ENCODE data around the gene EVC2. TPM values are rescaled to one million over a fixed set of nuclear protein-coding genes. Genes with fewer than 3 reads are reported as not detected.

Gene EVC2
- total and polyA plus RNA-seq, 2 of the 4 experiments (the other 2 are of a cell fraction) = 2.7 to 5.9 TPM

GRCh38 chr4:5710961-5711478, 2.7 kb upstream of the EVC2 start, which contains the start of gene EVC:
TSS of gene EVC (plus strand) at chr4:5711201. CDS start at chr4:5711381, 180 bp downstream.
- WGBS, 2 experiments (ENCODE audit: extremely low coverage in 2 of 2, insufficient read length in 1 of 2) = 0% methylated on average over 18 of the region's 49 CpGs; no CpG with 5 or more reads in 1 of the 2 experiments
- Histone ChIP-seq H2AK9ac (replicated peaks; ENCODE audit: low read depth, low read length, poor library complexity) (peak within 1 kb of the TSS; percentile 93), H4K91ac (ENCODE audit: insufficient read depth, low read depth, low read length) (peak within 1 kb of the TSS; percentile 89), H2BK5ac (ENCODE audit: low read depth, low read length, poor library complexity, severe bottlenecking) (peak within 1 kb of the TSS; percentile 86), H4K8ac (ENCODE audit: low read depth in 2 of 2, low read length in 2 of 2) (peak within 1 kb of the TSS; percentile 91 to 93), H3K23ac (ENCODE audit: low read depth, low read length) (peak within 1 kb of the TSS; percentile 89), H2BK15ac (ENCODE audit: low read depth, low read length) (peak within 1 kb of the TSS; percentile 99), H3K14ac (replicated peaks; ENCODE audit: low read depth, low read length) (peak within 1 kb of the TSS; percentile 94), H3K27ac (ENCODE audit: insufficient read depth, low read length) (peak within 1 kb of the TSS; percentile 90), H3K4me2 (ENCODE audit: low read depth, low read length) (peak within 1 kb of the TSS; percentile 95), H3K4me3 (ENCODE audit: insufficient read depth, low read depth, low read length) (peak within 1 kb of the TSS; percentile 83), H3K36me3 (ENCODE audit: control insufficient read depth, insufficient read depth, low read length) (no peaks in the 10 kb centered on the region), H2BK20ac (ENCODE audit: low read depth, low read length) (peak within 1 kb of the TSS; percentile 81), H4K5ac (ENCODE audit: low read depth, low read length) (peak within 1 kb of the TSS; percentile 80), H3K4ac (ENCODE audit: low read depth, low read length) (peak within 1 kb of the TSS; percentile 98), H3K4me1 (ENCODE audit: control insufficient read depth, insufficient read depth, low read length) (peaks cover 33% of the 10 kb centered on the region), H4K20me1 (ENCODE audit: insufficient read depth, low read length) (peaks cover 30% of the 10 kb centered on the region), H3K9ac (ENCODE audit: low read depth, low read length) (peak within 1 kb of the TSS; percentile 87), H2AK5ac (ENCODE audit: low read depth, low read length) (peak within 1 kb of the TSS; percentile 86), H3K18ac (ENCODE audit: low read depth, low read length) (peak within 1 kb of the TSS; percentile 73), H3K56ac (ENCODE audit: extremely low read depth, insufficient read depth, low read length) (peak within 1 kb of the TSS; percentile 61), H3K79me1 (ENCODE audit: low read depth in 1 of 2, low read length in 2 of 2) (peaks cover 31 to 66% of the 10 kb centered on the region in 2 experiments), H3K9me1 (ENCODE audit: insufficient read depth, low read length) (peaks cover 37% of the 10 kb centered on the region), H2AFZ (replicated peaks; ENCODE audit: low read length, poor library complexity) (peak within 1 kb of the TSS; percentile 95), H2BK120ac (ENCODE audit: low read depth, low read length) (peak within 1 kb of the TSS; percentile 94), H3K9me3 (ENCODE audit: control insufficient read depth, insufficient read depth, low read length) (peaks cover 3% of the 10 kb centered on the region; the same call in 1 of the 2 replicates), H3K27me3 (ENCODE audit: control insufficient read depth, insufficient read depth, low read length) (no peaks in the 10 kb centered on the region)
- intact Hi-C loops (cut with micrococcal nuclease) = loop anchor here (2.0 kb wide), 1 partner anchor 48 kb away; no protein-coding TSS in a partner anchor
- ATAC-seq (ENCODE audit: low read depth) (peak; percentile 92), DNase-seq (peak; percentile 74)
- dilution Hi-C loops (cut with HindIII; ENCODE audit: low sequenced_read_pairs, unreplicated experiment) = no loop called here
- ChIA-PET CTCF (interaction anchor here (1.0 kb wide), 1 partner anchor 46 kb away, joined by 3 read pairs; no protein-coding TSS in a partner anchor), POLR2A (ENCODE audit: unreplicated experiment) (interaction anchor here (1.2 kb wide), 1 partner anchor 11 kb away, joined by 3 read pairs; no protein-coding TSS in a partner anchor)
- BruUV-seq (replicated peaks) = no TSS peak
- in situ Hi-C loops (cut with MboI; ENCODE audit: low sequenced_read_pairs) = no loop called here
- TF ChIP-seq POLR2A (IDR thresholded peaks at IDR 0.05; ENCODE audit: low read depth, low read length) (peak; percentile 63), MXI1 (IDR thresholded peaks at IDR 0.05; ENCODE audit: borderline replicate concordance, low read depth, low read length) (no peak), CTCF (conservative IDR thresholded peaks at IDR 0.05; ENCODE audit: low read depth, low read length) (0 out of 2 replicates have a peak, but pooled peaks have one; percentile 4), MAFK (IDR thresholded peaks at IDR 0.05; ENCODE audit: low read depth, low read length) (no peak), CEBPB (IDR thresholded peaks at IDR 0.05; ENCODE audit: low read depth, low read length) (no peak), SMC3 (IDR thresholded peaks at IDR 0.05; ENCODE audit: low read depth, low read length) (no peak), FOS (IDR thresholded peaks at IDR 0.05; ENCODE audit: low read depth, low read length) (no peak), MAZ (IDR thresholded peaks at IDR 0.05; ENCODE audit: borderline replicate concordance, low read depth, low read length) (peak; percentile 44; the same call in 1 of the 2 replicates)

Data from IMR-90 (cell line).